ENCODE results near the gene SPOCK2. TPM values are rescaled to one million over a fixed set of nuclear protein-coding genes. Genes with fewer than 3 reads are reported as not detected.

Gene SPOCK2
- total RNA-seq, 1 experiment from 2014 or later: 0.33 TPM

Other genes with a start within 250 kb of the SPOCK2 start
- gene PSAP, start 237.3 kb downstream of the SPOCK2 start, total RNA-seq (2014; rRNA removed): 334 and 342 TPM in 2 replicates
- gene CHST3, start 124.2 kb downstream of the SPOCK2 start, total RNA-seq (2014; rRNA removed): 12.7 and 17.0 TPM in 2 replicates
- 19.2 and 23.9 TPM in 2 replicates for gene ANAPC16, start 127.5 kb upstream of the SPOCK2 start, total RNA-seq (2014; rRNA removed)
- 15.7 and 24.3 TPM in 2 replicates for gene ASCC1, start 127.7 kb upstream of the SPOCK2 start, total RNA-seq (2014; rRNA removed)
- 68.9 and 94.2 TPM in 2 replicates for gene DDIT4, start 185.4 kb upstream of the SPOCK2 start, total RNA-seq (2014; rRNA removed)